Liver (tissue), 9 donors: ENCODE data around the gene CSNK1D. TPM values are rescaled to one million over a fixed set of nuclear protein-coding genes. Genes with fewer than 3 reads are reported as not detected.

ENCODE experiments used
- DNase-seq: peaks from one replicate; pipeline ENCODE4 v3.0.0-alpha.2; 2017; ENCODE audit warnings: low spot score
- H3K27ac ChIP-seq, 2 donors: one replicate each; pipeline ENCODE4 v1.7.0; 2013; ENCODE audit warnings: inconsistent platforms in 2 of 2, low read length in 2 of 2, control low read depth in 1 of 2, low read depth in 1 of 2, mild to moderate bottlenecking in 1 of 2
- H3K27me3 ChIP-seq, 4 donors: one replicate each; pipeline versions ENCODE4 v1.6.1 to v1.7.0; 2013; ENCODE audit warnings: low read length in 3 of 4, inconsistent platforms in 1 of 4, mild to moderate bottlenecking in 1 of 4, moderate library complexity in 1 of 4; ENCODE audit not compliant: control insufficient read depth in 4 of 4, insufficient read depth in 4 of 4
- H3K36me3 ChIP-seq, 4 donors: one replicate each; pipeline versions ENCODE4 v1.6.1 to v1.7.0; 2013; ENCODE audit warnings: low read length in 3 of 4, mild to moderate bottlenecking in 3 of 4, low read depth in 1 of 4, moderate library complexity in 1 of 4; ENCODE audit not compliant: control insufficient read depth in 4 of 4, insufficient read depth in 3 of 4
- H3K4me1 ChIP-seq, 4 donors: one replicate each; pipeline versions ENCODE4 v1.6.1 to v1.7.0; 2013; ENCODE audit warnings: low read length in 3 of 4, mild to moderate bottlenecking in 3 of 4, moderate library complexity in 1 of 4; ENCODE audit not compliant: control insufficient read depth in 4 of 4, insufficient read depth in 4 of 4
- H3K4me3 ChIP-seq, 3 donors: one replicate each; pipeline versions ENCODE4 v1.6.1 to v1.7.0; 2013; ENCODE audit warnings: low read length in 3 of 3, control low read depth in 1 of 3, low read depth in 1 of 3, mild to moderate bottlenecking in 1 of 3
- H3K9ac ChIP-seq, 2 donors: one replicate each; pipeline ENCODE4 v1.7.0; 2013; ENCODE audit warnings: low read length in 2 of 2, mild to moderate bottlenecking in 2 of 2, moderate library complexity in 2 of 2, control low read depth in 1 of 2, low read depth in 1 of 2
- H3K9me3 ChIP-seq, 4 donors: one replicate each; pipeline versions ENCODE4 v1.6.1 to v1.7.0; 2013; ENCODE audit warnings: low read length in 3 of 4; ENCODE audit not compliant: control insufficient read depth in 4 of 4
- EGR1 ChIP-seq, 2 donors: IDR thresholded peaks; 2 replicates each; pipeline ENCODE4 v1.6.1; 2016 to 2018; ENCODE audit warnings: antibody characterized with exemption in 2 of 2, low read depth in 2 of 2
- FOXA1 ChIP-seq: IDR thresholded peaks from 2 replicates; pipeline ENCODE4 v1.6.1; 2016; ENCODE audit warnings: antibody characterized with exemption
- FOXA2 ChIP-seq: IDR thresholded peaks from 2 replicates; pipeline ENCODE4 v1.6.1; 2016; ENCODE audit warnings: antibody characterized with exemption
- GABPA ChIP-seq, 2 donors: IDR thresholded peaks in 1 of 2; conservative IDR thresholded peaks in 1 of 2; 2 replicates each; pipeline ENCODE4 v1.6.1; 2016; ENCODE audit warnings: antibody characterized with exemption in 2 of 2, mild to moderate bottlenecking in 1 of 2, moderate library complexity in 1 of 2
- HNF4A ChIP-seq, 2 donors: conservative IDR thresholded peaks; 2 replicates each; pipeline ENCODE4 v1.6.1; 2016; ENCODE audit warnings: antibody characterized with exemption in 2 of 2, mild to moderate bottlenecking in 2 of 2
- HNF4G ChIP-seq: IDR thresholded peaks from 2 replicates; pipeline ENCODE4 v1.6.1; 2016; ENCODE audit warnings: antibody characterized with exemption
- JUND ChIP-seq, 2 donors: IDR thresholded peaks; 2 replicates each; pipeline ENCODE4 v1.6.1; 2016; ENCODE audit warnings: antibody characterized with exemption in 2 of 2
- NR2F2 ChIP-seq: IDR thresholded peaks from 2 replicates; pipeline ENCODE4 v1.6.1; 2016; ENCODE audit warnings: antibody characterized with exemption
- RAD21 ChIP-seq, 2 donors: IDR thresholded peaks; 2 replicates each; pipeline ENCODE4 v1.6.1; 2016; ENCODE audit warnings: antibody characterized with exemption in 2 of 2, mild to moderate bottlenecking in 2 of 2
- RXRA ChIP-seq, 2 donors: IDR thresholded peaks; 2 replicates each; pipeline ENCODE4 v1.6.1; 2017 to 2018; ENCODE audit warnings: antibody characterized with exemption in 2 of 2, mild to moderate bottlenecking in 1 of 2
- SP1 ChIP-seq: IDR thresholded peaks from 2 replicates; pipeline ENCODE4 v1.6.1; 2018; ENCODE audit warnings: antibody characterized with exemption, mild to moderate bottlenecking
- TAF1 ChIP-seq: conservative IDR thresholded peaks from 2 replicates; pipeline ENCODE4 v1.6.1; 2016; ENCODE audit warnings: antibody characterized with exemption, mild to moderate bottlenecking
- YY1 ChIP-seq: IDR thresholded peaks from 2 replicates; pipeline ENCODE4 v1.6.1; 2016; ENCODE audit warnings: antibody characterized with exemption, mild to moderate bottlenecking
- WGBS: extraction: QIAGEN DNeasy Blood & Tissue Kit; methylation state at CpG from one replicate; pipeline ENCODE4 v1.1.7; 2013; 5-methylcytosine and 5-hydroxymethylcytosine counted together
- polyA plus RNA-seq, 2 donors: library from polyadenylated mRNA; stranded (reverse) in 1 of 2; unstranded in 1 of 2; fragments of 200-250 nt in 1 of 2; fragments of >200 nt in 1 of 2; fragmentation: Nextera tagmentation in 1 of 2; extraction: Ambion mirVana in 1 of 2; gene quantifications; one replicate each; pipeline versions ENCODE4 v1.2.1 to v1.2.3, GENCODE V29; 2013 to 2015
- total RNA-seq, 2 donors: library from RNA; depleted of rRNA; stranded (reverse); fragments of >200 nt; gene quantifications; one replicate each; pipeline ENCODE4 v1.2.3, GENCODE V29; 2014
- TF ChIP-seq, protein P1 (sequence below): IDR thresholded peaks from 2 replicates; pipeline ENCODE4 v1.6.1; 2016; ENCODE audit warnings: antibody characterized with exemption, mild to moderate bottlenecking
- TF ChIP-seq, protein P2 (sequence below): IDR thresholded peaks from 2 replicates; pipeline ENCODE4 v1.6.1; 2016; ENCODE audit warnings: antibody characterized with exemption
- TF ChIP-seq, protein P3 (sequence below): fragments of 150-350 bp; IDR thresholded peaks from 2 replicates; pipeline ENCODE4 v1.5.1; 2017; ENCODE audit warnings: improper control_type of control experiment, low read depth, low read length; ENCODE audit not compliant: missing input control
- TF ChIP-seq, protein P4 (sequence below): IDR thresholded peaks from 2 replicates; pipeline ENCODE4 v1.6.1; 2016; ENCODE audit warnings: antibody characterized with exemption
- TF ChIP-seq, protein P5 (sequence below): IDR thresholded peaks from 2 replicates; pipeline ENCODE4 v1.6.1; 2016; ENCODE audit warnings: antibody characterized with exemption
- donor health status: healthy.
- donor health status: healthy.
- donor health status: healthy.
- donor health status: healthy.
- donor health status: healthy.

Gene CSNK1D
- total and polyA plus RNA-seq, 4 donors: 22.0 to 49.0 (median 34.2) TPM

DNA sequence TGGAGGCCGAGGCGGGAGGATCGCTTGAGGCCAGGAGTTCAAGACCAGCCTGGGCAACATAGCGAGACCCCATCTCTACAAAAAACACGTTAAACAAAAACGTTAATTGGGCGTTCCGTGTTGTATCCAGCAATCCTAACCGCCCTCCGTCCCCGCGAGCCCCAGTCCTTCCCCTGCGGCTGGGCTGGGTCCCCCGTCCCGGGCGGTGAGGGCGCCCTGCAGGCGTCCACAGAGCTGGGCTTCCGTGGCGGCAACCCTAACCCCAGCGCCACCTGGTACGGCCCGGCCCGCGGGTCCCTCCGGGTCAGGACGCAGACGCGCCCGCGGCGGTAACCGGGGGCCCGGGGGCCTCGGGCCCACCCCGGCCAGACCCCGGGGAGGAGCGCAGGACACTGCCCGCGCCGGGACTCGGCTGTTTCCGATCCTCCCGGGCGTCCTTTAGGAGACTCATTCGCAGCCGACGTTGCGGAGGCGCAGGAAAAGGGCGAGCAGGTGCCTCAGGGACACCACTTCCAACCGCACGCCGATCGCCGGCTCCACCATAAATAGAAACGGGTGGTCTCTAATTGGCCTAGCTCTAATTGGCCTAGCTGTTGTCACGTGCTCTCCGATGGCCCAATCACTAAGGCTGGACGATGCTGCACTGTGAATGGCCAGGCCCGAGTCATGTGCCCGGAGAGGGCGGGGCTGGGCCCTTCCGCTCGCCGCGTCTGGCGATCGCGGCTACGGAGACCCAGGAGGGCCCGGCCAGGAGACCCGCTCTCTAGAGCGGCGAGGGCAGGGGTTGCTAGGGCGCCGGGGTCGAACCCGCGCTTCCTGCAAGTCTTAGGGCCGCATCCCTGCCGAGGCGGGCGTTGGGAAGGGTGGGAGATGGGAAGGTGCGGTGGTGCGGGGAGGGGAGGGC is 19.0 kb upstream of the CSNK1D start:
- peak overlapping the region; percentile 94 to 99 for H3K27ac ChIP-seq
- peaks cover 4 to 36% (median 26%) of the 10 kb centered on the region in 4 donors for H3K4me1 ChIP-seq
- H3K9me3 ChIP-seq: no peaks in the 10 kb centered on the region
- peak overlapping the region; percentile 60 to 98 for H3K9ac ChIP-seq
- peak; percentile 91 for DNase-seq
- TF ChIP-seq, protein P1, sequence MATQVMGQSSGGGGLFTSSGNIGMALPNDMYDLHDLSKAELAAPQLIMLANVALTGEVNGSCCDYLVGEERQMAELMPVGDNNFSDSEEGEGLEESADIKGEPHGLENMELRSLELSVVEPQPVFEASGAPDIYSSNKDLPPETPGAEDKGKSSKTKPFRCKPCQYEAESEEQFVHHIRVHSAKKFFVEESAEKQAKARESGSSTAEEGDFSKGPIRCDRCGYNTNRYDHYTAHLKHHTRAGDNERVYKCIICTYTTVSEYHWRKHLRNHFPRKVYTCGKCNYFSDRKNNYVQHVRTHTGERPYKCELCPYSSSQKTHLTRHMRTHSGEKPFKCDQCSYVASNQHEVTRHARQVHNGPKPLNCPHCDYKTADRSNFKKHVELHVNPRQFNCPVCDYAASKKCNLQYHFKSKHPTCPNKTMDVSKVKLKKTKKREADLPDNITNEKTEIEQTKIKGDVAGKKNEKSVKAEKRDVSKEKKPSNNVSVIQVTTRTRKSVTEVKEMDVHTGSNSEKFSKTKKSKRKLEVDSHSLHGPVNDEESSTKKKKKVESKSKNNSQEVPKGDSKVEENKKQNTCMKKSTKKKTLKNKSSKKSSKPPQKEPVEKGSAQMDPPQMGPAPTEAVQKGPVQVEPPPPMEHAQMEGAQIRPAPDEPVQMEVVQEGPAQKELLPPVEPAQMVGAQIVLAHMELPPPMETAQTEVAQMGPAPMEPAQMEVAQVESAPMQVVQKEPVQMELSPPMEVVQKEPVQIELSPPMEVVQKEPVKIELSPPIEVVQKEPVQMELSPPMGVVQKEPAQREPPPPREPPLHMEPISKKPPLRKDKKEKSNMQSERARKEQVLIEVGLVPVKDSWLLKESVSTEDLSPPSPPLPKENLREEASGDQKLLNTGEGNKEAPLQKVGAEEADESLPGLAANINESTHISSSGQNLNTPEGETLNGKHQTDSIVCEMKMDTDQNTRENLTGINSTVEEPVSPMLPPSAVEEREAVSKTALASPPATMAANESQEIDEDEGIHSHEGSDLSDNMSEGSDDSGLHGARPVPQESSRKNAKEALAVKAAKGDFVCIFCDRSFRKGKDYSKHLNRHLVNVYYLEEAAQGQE: peak; percentile 48
- TF ChIP-seq YY1 (peak; percentile 96), HNF4A (conservative IDR thresholded peaks at IDR 0.05) (no peak), RXRA (IDR thresholded peaks at IDR 0.05) (peak; percentile 29 to 50), HNF4G (no peak), SP1 (peak; percentile 85), EGR1 (IDR thresholded peaks at IDR 0.05; ENCODE audit: low read depth in 2 of 2) (peak in 1 of 2 donors; percentile 28), JUND (IDR thresholded peaks at IDR 0.05) (no peak), NR2F2 (peak; percentile 16), GABPA (IDR thresholded peaks at IDR 0.05 in 1 of 2, conservative IDR thresholded peaks at IDR 0.05 in 1 of 2) (peak in 1 of 2 donors; percentile 81), FOXA1 (no peak), FOXA2 (no peak), RAD21 (IDR thresholded peaks at IDR 0.05) (peak in 1 of 2 donors; percentile 11), TAF1 (no peak)
- TF ChIP-seq, protein P2, sequence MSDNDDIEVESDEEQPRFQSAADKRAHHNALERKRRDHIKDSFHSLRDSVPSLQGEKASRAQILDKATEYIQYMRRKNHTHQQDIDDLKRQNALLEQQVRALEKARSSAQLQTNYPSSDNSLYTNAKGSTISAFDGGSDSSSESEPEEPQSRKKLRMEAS: peak; percentile 38
- TF ChIP-seq, protein P3, sequence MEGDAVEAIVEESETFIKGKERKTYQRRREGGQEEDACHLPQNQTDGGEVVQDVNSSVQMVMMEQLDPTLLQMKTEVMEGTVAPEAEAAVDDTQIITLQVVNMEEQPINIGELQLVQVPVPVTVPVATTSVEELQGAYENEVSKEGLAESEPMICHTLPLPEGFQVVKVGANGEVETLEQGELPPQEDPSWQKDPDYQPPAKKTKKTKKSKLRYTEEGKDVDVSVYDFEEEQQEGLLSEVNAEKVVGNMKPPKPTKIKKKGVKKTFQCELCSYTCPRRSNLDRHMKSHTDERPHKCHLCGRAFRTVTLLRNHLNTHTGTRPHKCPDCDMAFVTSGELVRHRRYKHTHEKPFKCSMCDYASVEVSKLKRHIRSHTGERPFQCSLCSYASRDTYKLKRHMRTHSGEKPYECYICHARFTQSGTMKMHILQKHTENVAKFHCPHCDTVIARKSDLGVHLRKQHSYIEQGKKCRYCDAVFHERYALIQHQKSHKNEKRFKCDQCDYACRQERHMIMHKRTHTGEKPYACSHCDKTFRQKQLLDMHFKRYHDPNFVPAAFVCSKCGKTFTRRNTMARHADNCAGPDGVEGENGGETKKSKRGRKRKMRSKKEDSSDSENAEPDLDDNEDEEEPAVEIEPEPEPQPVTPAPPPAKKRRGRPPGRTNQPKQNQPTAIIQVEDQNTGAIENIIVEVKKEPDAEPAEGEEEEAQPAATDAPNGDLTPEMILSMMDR: no peak
- TF ChIP-seq, protein P4, sequence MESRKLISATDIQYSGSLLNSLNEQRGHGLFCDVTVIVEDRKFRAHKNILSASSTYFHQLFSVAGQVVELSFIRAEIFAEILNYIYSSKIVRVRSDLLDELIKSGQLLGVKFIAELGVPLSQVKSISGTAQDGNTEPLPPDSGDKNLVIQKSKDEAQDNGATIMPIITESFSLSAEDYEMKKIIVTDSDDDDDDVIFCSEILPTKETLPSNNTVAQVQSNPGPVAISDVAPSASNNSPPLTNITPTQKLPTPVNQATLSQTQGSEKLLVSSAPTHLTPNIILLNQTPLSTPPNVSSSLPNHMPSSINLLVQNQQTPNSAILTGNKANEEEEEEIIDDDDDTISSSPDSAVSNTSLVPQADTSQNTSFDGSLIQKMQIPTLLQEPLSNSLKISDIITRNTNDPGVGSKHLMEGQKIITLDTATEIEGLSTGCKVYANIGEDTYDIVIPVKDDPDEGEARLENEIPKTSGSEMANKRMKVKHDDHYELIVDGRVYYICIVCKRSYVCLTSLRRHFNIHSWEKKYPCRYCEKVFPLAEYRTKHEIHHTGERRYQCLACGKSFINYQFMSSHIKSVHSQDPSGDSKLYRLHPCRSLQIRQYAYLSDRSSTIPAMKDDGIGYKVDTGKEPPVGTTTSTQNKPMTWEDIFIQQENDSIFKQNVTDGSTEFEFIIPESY: no peak
- TF ChIP-seq, protein P5, sequence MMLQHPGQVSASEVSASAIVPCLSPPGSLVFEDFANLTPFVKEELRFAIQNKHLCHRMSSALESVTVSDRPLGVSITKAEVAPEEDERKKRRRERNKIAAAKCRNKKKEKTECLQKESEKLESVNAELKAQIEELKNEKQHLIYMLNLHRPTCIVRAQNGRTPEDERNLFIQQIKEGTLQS: no peak
- 4% methylated on average over 86 of the region's 86 CpGs for WGBS
- H3K27me3 ChIP-seq: no peaks in the 10 kb centered on the region
- no peaks in the 10 kb centered on the region for H3K36me3 ChIP-seq
- H3K4me3 ChIP-seq: peak overlapping the region; percentile 68 to 97 (median 82)
